ENCODE data around the gene DNAJC4. TPM values are rescaled to one million over a fixed set of nuclear protein-coding genes. Genes with fewer than 3 reads are reported as not detected.

DNAJC4 gene
- 10 to 100 TPM; 29.0 to 35.0 TPM for total RNA-seq
- total RNA-seq, result 13.9 to 14.9 reads per million in 2 donors

DNA sequence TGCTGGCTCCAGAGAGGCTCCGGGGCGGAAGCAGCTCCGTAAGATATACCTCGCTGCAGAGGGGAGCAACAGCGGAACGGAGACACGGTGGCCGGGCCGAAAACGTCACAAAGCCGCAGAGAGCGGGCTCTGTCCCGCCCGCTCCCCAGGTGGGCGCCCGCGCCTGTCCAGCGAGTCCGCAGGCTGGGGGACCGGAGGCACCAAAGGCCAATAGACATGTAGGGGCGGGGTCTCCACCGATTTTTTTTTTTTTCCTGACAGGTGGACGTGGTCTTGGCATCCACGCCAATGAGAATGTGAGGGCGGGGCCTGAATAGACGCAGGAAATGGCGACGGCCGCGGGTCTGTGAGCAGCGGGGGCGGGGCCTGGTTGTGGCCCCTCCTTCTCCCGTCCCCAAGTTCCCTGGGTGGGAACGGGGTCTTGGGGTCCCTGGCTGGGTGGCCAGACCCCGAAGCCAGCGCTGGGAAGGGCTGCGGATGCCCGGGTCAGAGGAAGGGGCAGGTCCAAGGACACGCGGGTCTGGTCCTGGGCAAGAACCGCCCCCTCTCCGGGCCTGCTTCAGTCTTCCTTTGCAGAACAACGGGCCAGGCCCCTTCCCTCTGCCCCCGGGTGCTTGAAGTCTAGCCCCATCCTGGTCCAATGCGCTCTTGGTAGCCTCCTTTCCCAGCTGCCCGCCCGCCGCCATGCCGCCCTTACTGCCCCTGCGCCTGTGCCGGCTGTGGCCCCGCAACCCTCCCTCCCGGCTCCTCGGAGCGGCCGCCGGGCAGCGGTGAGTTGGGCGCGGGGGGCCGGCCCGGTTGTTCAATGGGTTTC, at the start of gene DNAJC4:
DNAJC4 (plus strand) TSS at position 378 of the 814 bp plus-strand sequence; CDS start at position 685, 307 bp downstream.
- ATAC-seq (peak; percentile 68), DNase-seq (peak; percentile 72 to 83 (median 83))
- Mint-ChIP-seq H3K36me3 (ENCODE audit: low read depth) (no peaks in the 10 kb centered on the region), H3K4me1 (peaks cover 34% of the 10 kb centered on the region), H3K27me3 (no peaks in the 10 kb centered on the region), H3K27ac (peak within 1 kb of the TSS; percentile 90), H3K4me3 (peak within 1 kb of the TSS; percentile 92)
- H3K9me3 ChIP-seq (ENCODE audit: control insufficient read depth, low read length, poor library complexity, severe bottlenecking), result no peaks in the 10 kb centered on the region

- Mint-ChIP-seq H3K36me3 (ENCODE audit: low read depth) (no peaks in the 10 kb centered on the region), H3K4me1 (peaks cover 31% of the 10 kb centered on the region), H3K27ac (no peak overlapping the region), H3K27me3 (no peaks in the 10 kb centered on the region), H3K4me3 (no peak overlapping the region)
- ATAC-seq (no peak), DNase-seq (no peak)
- no peaks in the 10 kb centered on the region for H3K9me3 ChIP-seq (ENCODE audit: control insufficient read depth, low read length, poor library complexity, severe bottlenecking)
These were observed 49.5 kb upstream of the DNAJC4 start for GRCh38 chr11:64180891-64181290.

- Mint-ChIP-seq H3K4me1 (peaks cover 31% of the 10 kb centered on the region), H3K27me3 (no peaks in the 10 kb centered on the region), H3K36me3 (ENCODE audit: low read depth) (no peaks in the 10 kb centered on the region), H3K27ac (no peak overlapping the region), H3K4me3 (no peak overlapping the region)
- ATAC-seq (no peak), DNase-seq (no peak)
- H3K9me3 ChIP-seq (ENCODE audit: control insufficient read depth, low read length, poor library complexity, severe bottlenecking), result no peaks in the 10 kb centered on the region
These were observed 48.6 kb upstream of the DNAJC4 start for GRCh38 chr11:64181506-64182411.

DNA sequence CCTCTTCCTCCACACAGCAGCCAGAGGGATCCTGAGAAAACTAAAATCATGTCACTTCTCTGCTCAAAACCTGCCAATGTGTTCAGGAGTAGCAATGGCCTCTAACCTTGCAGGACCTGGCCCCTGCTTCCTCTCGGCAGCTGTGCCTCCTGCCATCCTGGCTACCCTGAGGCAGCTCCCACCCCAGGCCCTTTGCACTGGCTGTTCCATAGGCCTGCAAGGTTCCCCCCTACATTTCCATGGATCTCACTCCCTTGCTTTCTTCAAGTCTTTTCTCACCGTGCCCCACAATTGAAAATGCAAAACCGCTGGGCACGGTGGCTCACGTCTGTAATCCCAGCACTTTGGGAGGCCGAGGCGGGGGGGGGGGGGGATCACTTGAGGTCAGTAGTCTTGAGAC, 46.5 kb upstream of the DNAJC4 start:
- ATAC-seq, result no peak
- H3K27ac Mint-ChIP-seq, result no peak overlapping the region
- H3K9me3 ChIP-seq (ENCODE audit: control insufficient read depth, low read length, poor library complexity, severe bottlenecking), result no peaks in the 10 kb centered on the region
- no peaks in the 10 kb centered on the region for H3K36me3 Mint-ChIP-seq (ENCODE audit: low read depth)
- no peak overlapping the region for H3K4me3 Mint-ChIP-seq
- peaks cover 19% of the 10 kb centered on the region for H3K4me1 Mint-ChIP-seq
- no peak for DNase-seq
- no peaks in the 10 kb centered on the region for H3K27me3 Mint-ChIP-seq

GRCh38 chr11:64185175-64185692, 45.1 kb upstream of the DNAJC4 start:
- Mint-ChIP-seq H3K4me1 (peaks cover 23% of the 10 kb centered on the region), H3K27ac (no peak overlapping the region), H3K27me3 (no peaks in the 10 kb centered on the region), H3K4me3 (peak overlapping the region; percentile 100), H3K36me3 (ENCODE audit: low read depth) (no peaks in the 10 kb centered on the region)
- ATAC-seq (no peak), DNase-seq (peak in 2 of 3 donors; percentile 25 to 28)
- no peaks in the 10 kb centered on the region for H3K9me3 ChIP-seq (ENCODE audit: control insufficient read depth, low read length, poor library complexity, severe bottlenecking)

GRCh38 chr11:64185693-64186491, 44.5 kb upstream of the DNAJC4 start, which contains the start of gene STIP1:
Gene STIP1 (plus strand): TSS chr11:64186171. CDS start chr11:64186262, 91 bp downstream.
- Mint-ChIP-seq H3K4me1 (peaks cover 24% of the 10 kb centered on the region), H3K4me3 (peak within 1 kb of the TSS; percentile 100), H3K27ac (no peak within 1 kb of the TSS), H3K36me3 (ENCODE audit: low read depth) (no peaks in the 10 kb centered on the region), H3K27me3 (no peaks in the 10 kb centered on the region)
- peak; percentile 95 to 97 (median 96) for DNase-seq
- no peaks in the 10 kb centered on the region for H3K9me3 ChIP-seq (ENCODE audit: control insufficient read depth, low read length, poor library complexity, severe bottlenecking)
- peak; percentile 90 for ATAC-seq

DNA sequence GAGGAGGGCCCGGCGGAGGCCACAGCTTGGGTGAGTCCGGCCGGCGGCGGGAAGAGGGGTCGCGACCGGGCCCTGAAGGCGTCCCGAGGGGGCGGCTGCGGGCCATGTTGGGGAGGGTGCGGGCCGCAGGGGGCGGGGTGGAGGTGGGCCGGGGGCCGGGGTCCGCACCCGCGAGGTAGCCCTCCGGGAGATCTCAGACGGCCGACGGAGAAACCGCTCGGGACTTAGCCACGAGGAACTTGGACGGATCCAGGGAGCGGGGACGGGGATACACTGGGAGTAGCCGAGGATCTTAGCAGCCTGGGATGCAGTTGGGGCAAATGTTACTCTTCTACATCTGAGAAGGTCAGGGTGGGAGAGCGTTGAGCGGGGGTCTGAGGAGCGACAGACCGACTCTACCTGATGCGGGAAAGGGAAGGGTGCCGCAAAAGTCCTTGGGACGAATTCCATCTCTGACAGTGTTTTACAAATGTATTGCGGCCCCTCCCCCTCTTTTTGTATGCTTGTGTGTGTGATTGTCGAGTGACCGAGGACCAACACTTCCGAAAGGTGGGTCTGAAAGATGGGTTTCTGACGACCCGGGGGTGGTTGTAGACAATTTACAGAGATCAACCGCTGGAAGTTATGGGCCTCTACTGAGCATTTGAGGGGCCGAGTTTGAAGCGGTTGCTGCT, 43.7 kb upstream of the DNAJC4 start:
- peaks cover 21% of the 10 kb centered on the region for H3K4me1 Mint-ChIP-seq
- ATAC-seq, result no peak
- no peak for DNase-seq
- H3K4me3 Mint-ChIP-seq, result no peak overlapping the region
- no peaks in the 10 kb centered on the region for H3K36me3 Mint-ChIP-seq (ENCODE audit: low read depth)
- no peaks in the 10 kb centered on the region for H3K9me3 ChIP-seq (ENCODE audit: control insufficient read depth, low read length, poor library complexity, severe bottlenecking)
- H3K27me3 Mint-ChIP-seq, result no peaks in the 10 kb centered on the region
- H3K27ac Mint-ChIP-seq, result no peak overlapping the region

DNA sequence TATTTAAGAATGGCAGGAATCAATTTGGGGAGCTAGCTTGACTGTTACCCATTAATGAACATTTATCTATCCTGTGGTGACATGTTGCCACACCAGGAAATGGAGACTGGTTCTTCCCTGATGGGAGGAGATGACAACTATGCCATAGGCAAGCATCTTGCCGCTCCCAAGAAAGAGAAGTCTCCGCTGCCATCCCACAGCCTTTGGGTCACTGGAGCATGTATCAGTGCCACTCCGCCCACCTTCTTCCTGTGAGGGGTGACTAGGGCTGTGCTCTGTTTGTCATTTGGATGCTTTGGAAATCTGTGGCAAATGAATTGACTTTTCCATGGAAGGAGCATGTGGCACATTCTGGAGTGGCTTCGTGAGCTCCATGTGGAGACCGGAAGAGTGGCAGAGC, 37.9 kb upstream of the DNAJC4 start:
- DNase-seq (no peak), ATAC-seq (no peak)
- Mint-ChIP-seq H3K4me3 (no peak overlapping the region), H3K4me1 (peaks cover 8% of the 10 kb centered on the region), H3K27ac (no peak overlapping the region), H3K27me3 (no peaks in the 10 kb centered on the region), H3K36me3 (ENCODE audit: low read depth) (no peaks in the 10 kb centered on the region)
- no peaks in the 10 kb centered on the region for H3K9me3 ChIP-seq (ENCODE audit: control insufficient read depth, low read length, poor library complexity, severe bottlenecking)

DNA sequence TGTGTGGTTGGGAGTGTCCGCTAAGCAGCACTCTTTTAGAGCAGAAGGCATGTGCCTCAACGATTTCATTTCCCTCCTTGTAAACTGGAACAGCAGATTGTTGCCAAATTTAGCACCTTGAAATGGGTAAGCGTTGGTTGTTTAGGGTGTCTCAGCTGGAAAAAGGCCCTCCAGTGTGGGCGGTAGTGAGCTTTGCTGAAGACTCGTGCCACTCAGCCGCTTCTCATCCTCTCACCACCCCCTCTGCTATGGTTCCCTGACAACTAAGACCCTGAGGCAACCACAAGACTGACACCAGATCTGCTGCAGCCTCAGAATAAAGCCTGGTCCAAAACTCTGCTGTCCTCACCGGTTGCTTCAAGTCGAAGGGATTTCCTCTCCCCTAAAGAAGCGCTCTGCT, 33.7 kb upstream of the DNAJC4 start:
- Mint-ChIP-seq H3K27me3 (no peaks in the 10 kb centered on the region), H3K36me3 (ENCODE audit: low read depth) (peaks cover 3% of the 10 kb centered on the region), H3K27ac (no peak overlapping the region), H3K4me1 (peaks cover 3% of the 10 kb centered on the region), H3K4me3 (no peak overlapping the region)
- DNase-seq (no peak), ATAC-seq (no peak)
- no peaks in the 10 kb centered on the region for H3K9me3 ChIP-seq (ENCODE audit: control insufficient read depth, low read length, poor library complexity, severe bottlenecking)

GRCh38 chr11:64198511-64198910, 31.8 kb upstream of the DNAJC4 start:
- ATAC-seq, result no peak
- Mint-ChIP-seq H3K27me3 (no peaks in the 10 kb centered on the region), H3K4me3 (no peak overlapping the region), H3K27ac (peak overlapping the region; percentile 67), H3K36me3 (ENCODE audit: low read depth) (peaks cover 6% of the 10 kb centered on the region), H3K4me1 (peaks cover 5% of the 10 kb centered on the region)
- H3K9me3 ChIP-seq (ENCODE audit: control insufficient read depth, low read length, poor library complexity, severe bottlenecking), result no peaks in the 10 kb centered on the region
- DNase-seq, result no peak

DNA sequence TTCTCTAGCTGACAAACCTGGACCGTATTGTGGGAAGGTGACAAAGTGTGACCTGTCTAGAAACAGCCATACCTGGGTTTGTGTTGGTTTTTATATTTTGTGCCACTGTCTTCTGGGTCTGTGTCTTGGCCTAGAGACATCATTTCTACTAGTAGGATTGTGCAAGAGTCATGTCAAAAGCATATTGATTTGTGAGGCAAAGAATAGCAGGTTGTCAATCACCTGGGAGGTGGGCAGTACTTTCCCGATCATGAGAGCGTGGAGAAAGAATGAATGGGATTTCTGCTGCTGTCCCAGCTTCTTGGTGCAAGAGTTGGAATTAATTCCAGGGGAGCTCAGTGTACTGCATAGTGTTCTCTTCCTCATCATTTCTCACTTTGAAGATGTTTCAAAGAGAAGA, 28.8 kb upstream of the DNAJC4 start:
- no peaks in the 10 kb centered on the region for H3K9me3 ChIP-seq (ENCODE audit: control insufficient read depth, low read length, poor library complexity, severe bottlenecking)
- Mint-ChIP-seq H3K4me1 (peaks cover 19% of the 10 kb centered on the region), H3K27ac (peak overlapping the region; percentile 37), H3K4me3 (no peak overlapping the region), H3K36me3 (ENCODE audit: low read depth) (peaks cover 11% of the 10 kb centered on the region), H3K27me3 (no peaks in the 10 kb centered on the region)
- no peak for ATAC-seq
- no peak for DNase-seq

DNA sequence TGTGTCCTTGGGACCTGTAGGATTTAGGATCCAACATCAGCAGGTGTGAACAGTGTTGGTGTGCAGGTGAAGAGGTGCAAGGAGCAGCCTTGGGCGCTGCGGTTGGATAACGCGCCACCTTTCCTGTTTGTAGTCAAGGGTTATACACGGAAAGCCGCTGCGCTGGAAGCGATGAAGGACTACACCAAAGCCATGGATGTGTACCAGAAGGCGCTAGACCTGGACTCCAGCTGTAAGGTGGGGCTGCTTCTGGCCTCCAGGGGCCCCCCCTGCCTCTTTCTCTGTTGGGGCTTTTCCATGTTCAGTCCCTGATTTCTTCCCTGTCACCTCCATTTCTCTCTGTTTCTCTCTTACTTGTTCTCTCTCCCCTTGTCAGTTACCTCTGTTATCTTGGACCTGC, 27.4 kb upstream of the DNAJC4 start:
- no peak for DNase-seq
- peaks cover 20% of the 10 kb centered on the region for H3K4me1 Mint-ChIP-seq
- no peak for ATAC-seq
- no peaks in the 10 kb centered on the region for H3K27me3 Mint-ChIP-seq
- no peak overlapping the region for H3K4me3 Mint-ChIP-seq
- no peaks in the 10 kb centered on the region for H3K9me3 ChIP-seq (ENCODE audit: control insufficient read depth, low read length, poor library complexity, severe bottlenecking)
- H3K36me3 Mint-ChIP-seq (ENCODE audit: low read depth), result peaks cover 11% of the 10 kb centered on the region
- no peak overlapping the region for H3K27ac Mint-ChIP-seq
